Caco-2 (cell line): ENCODE data around the gene GRK5. TPM values are rescaled to one million over a fixed set of nuclear protein-coding genes. Genes with fewer than 3 reads are reported as not detected.

Experiments used
- BruUV-seq: library from RNA; stranded (reverse); fragments of 400-500 nt; replicated peaks from 2 replicates; lab custom pipeline; 2021; lab: Mats Ljungman, UMichigan
- CTCF ChIA-PET: fragments of 300-600 bp; sonication (Branson Sonifier 250); formaldehyde crosslinking; loops from one replicate; lab custom pipeline; 2022; ENCODE audit warnings: antibody characterized with exemption; lab: Charles Lee
- POLR2A ChIA-PET: fragments of 300-600 bp; sonication (Branson Sonifier 250); formaldehyde crosslinking; loops from one replicate; lab custom pipeline; 2022; ENCODE audit warnings: antibody characterized with exemption; lab: Charles Lee
- DNase-seq, 2 experiments: peaks; one replicate each; pipeline versions ENCODE4 v3.0.0 to v3.0.0-alpha.2; 2020 to 2022
- H3K27me3 ChIP-seq: replicated peaks from 2 replicates; pipeline ENCODE4 v1.6.0; 2011; ENCODE audit warnings: low read length; ENCODE audit not compliant: control insufficient read depth, insufficient read depth
- H3K36me3 ChIP-seq: 2 replicates; pipeline ENCODE4 v1.5.1; 2011; ENCODE audit warnings: low read length; ENCODE audit not compliant: control insufficient read depth, insufficient read depth
- H3K4me1 ChIP-seq: fragments of 250-450 bp; sonication (Bioruptor Pico); 2 replicates; pipeline ENCODE4 v1.5.1; 2020; ENCODE audit warnings: mild to moderate bottlenecking
- H3K4me3 ChIP-seq: 2 replicates; pipeline ENCODE4 v1.5.1; 2011; ENCODE audit warnings: low read depth, mild to moderate bottlenecking, control low read depth, low read length
- H3K9me3 ChIP-seq: fragments of 250-450 bp; sonication (Bioruptor Pico); 2 replicates; pipeline ENCODE4 v1.5.1; 2020; ENCODE audit warnings: mild to moderate bottlenecking, moderate library complexity
- H3K27ac Mint-ChIP-seq: one replicate; pipeline ENCODE4 v1.8.0; 2022; ENCODE audit warnings: mixed read lengths; ENCODE audit not compliant: unreplicated experiment
- H3K27me3 Mint-ChIP-seq: one replicate; pipeline ENCODE4 v1.8.0; 2022; ENCODE audit warnings: mixed read lengths; ENCODE audit not compliant: insufficient read depth, unreplicated experiment
- H3K36me3 Mint-ChIP-seq: one replicate; pipeline ENCODE4 v1.8.0; 2022; ENCODE audit warnings: mild to moderate bottlenecking, mixed read lengths; ENCODE audit not compliant: insufficient read depth, unreplicated experiment
- H3K4me1 Mint-ChIP-seq: one replicate; pipeline ENCODE4 v1.8.0; 2022; ENCODE audit warnings: low read depth, mixed read lengths; ENCODE audit not compliant: unreplicated experiment
- H3K4me3 Mint-ChIP-seq: one replicate; pipeline ENCODE4 v1.8.0; 2022; ENCODE audit warnings: mild to moderate bottlenecking, moderate library complexity, mixed read lengths; ENCODE audit not compliant: unreplicated experiment
- H3K9me3 Mint-ChIP-seq: one replicate; pipeline ENCODE4 v1.8.0; 2022; ENCODE audit warnings: mixed read lengths; ENCODE audit not compliant: unreplicated experiment
- intact Hi-C: fragments of 100-400 bp; cut with micrococcal nuclease; formaldehyde crosslinking; loops from one replicate; pipeline ENCODE4 v1.10.0; 2022; ENCODE audit not compliant: unreplicated experiment
- total RNA-seq: library from RNA; stranded (reverse); gene quantifications from 2 replicates; pipeline ENCODE4 v1.2.3, GENCODE V29; 2022
- TF ChIP-seq, protein P1 (sequence below), 2 experiments: fragments of 200-600 bp in 1 of 2; IDR thresholded peaks; 1 replicate in 1 of 2; 2 replicates in 1 of 2; pipeline versions ENCODE4 v1.5.1 to v1.8.0; 2011 to 2022; ENCODE audit warnings: antibody characterized with exemption in 1 of 2, control low read depth in 1 of 2, inconsistent platforms in 1 of 2, low read depth in 1 of 2, low read length in 1 of 2, mild to moderate bottlenecking in 1 of 2, moderate library complexity in 1 of 2; ENCODE audit not compliant: insufficient read depth in 1 of 2, severe bottlenecking in 1 of 2, unreplicated experiment in 1 of 2

GRK5 gene
- total RNA-seq, 1 experiment from 2014 or later, result 7.7 TPM

DNA sequence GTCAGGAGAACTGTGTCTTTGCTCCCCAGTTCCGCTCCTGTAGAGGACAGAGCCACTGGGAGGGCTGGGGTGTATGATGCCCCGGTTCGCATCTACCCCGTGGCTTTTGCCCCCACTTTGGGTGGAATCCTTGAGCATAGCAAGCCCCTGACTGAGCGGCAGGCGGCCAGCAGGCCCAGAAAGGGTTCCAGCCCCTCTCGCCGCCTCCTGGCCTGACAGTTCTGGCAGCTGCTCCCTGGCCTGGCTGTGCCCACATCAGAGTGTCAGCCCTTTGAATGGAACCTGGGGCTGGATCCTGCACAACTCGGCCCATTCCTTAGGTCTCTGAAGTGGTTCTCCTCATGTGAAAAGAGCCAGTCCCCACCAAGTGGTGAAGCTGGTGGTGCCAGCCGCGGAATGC lies 106.7 kb downstream of the GRK5 start:
- no peak overlapping the region for H3K4me3 ChIP-seq
- intact Hi-C loops, result loop anchor here (10.0 kb wide), 1 partner anchor 101 kb away; no protein-coding TSS in a partner anchor
- TF ChIP-seq, protein P1, sequence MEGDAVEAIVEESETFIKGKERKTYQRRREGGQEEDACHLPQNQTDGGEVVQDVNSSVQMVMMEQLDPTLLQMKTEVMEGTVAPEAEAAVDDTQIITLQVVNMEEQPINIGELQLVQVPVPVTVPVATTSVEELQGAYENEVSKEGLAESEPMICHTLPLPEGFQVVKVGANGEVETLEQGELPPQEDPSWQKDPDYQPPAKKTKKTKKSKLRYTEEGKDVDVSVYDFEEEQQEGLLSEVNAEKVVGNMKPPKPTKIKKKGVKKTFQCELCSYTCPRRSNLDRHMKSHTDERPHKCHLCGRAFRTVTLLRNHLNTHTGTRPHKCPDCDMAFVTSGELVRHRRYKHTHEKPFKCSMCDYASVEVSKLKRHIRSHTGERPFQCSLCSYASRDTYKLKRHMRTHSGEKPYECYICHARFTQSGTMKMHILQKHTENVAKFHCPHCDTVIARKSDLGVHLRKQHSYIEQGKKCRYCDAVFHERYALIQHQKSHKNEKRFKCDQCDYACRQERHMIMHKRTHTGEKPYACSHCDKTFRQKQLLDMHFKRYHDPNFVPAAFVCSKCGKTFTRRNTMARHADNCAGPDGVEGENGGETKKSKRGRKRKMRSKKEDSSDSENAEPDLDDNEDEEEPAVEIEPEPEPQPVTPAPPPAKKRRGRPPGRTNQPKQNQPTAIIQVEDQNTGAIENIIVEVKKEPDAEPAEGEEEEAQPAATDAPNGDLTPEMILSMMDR (IDR thresholded peaks at IDR 0.05; ENCODE audit: insufficient read depth in 1 of 2, low read depth in 1 of 2, low read length in 1 of 2, severe bottlenecking in 1 of 2, unreplicated experiment in 1 of 2), result no peak
- H3K27me3 ChIP-seq, result no peaks in the 10 kb centered on the region
- H3K27ac Mint-ChIP-seq, result no peak overlapping the region
- H3K9me3 ChIP-seq, result no peaks in the 10 kb centered on the region
- H3K27me3 Mint-ChIP-seq, result no peaks in the 10 kb centered on the region
- H3K9me3 Mint-ChIP-seq, result peaks cover 10% of the 10 kb centered on the region
- no peak for DNase-seq
- no peaks in the 10 kb centered on the region; the same call in 1 of the 2 replicates for H3K36me3 ChIP-seq
- H3K4me1 Mint-ChIP-seq, result peaks cover 40% of the 10 kb centered on the region
- H3K4me3 Mint-ChIP-seq, result no peak overlapping the region
- POLR2A ChIA-PET, result no interaction called here
- CTCF ChIA-PET, result no interaction called here
- peaks cover 47% of the 10 kb centered on the region for H3K4me1 ChIP-seq
- H3K36me3 Mint-ChIP-seq, result peaks cover 5% of the 10 kb centered on the region
- no TSS peak for BruUV-seq

- no peak for DNase-seq
- Histone ChIP-seq H3K4me1 (peaks cover 51% of the 10 kb centered on the region), H3K27me3 (no peaks in the 10 kb centered on the region), H3K36me3 (no peaks in the 10 kb centered on the region; the same call in 1 of the 2 replicates), H3K4me3 (no peak overlapping the region), H3K9me3 (no peaks in the 10 kb centered on the region)
- ChIA-PET CTCF (no interaction called here), POLR2A (no interaction called here)
- BruUV-seq, result no TSS peak
- Mint-ChIP-seq H3K36me3 (peaks cover 5% of the 10 kb centered on the region), H3K27me3 (no peaks in the 10 kb centered on the region), H3K9me3 (peaks cover 10% of the 10 kb centered on the region), H3K4me1 (peaks cover 44% of the 10 kb centered on the region), H3K27ac (no peak overlapping the region), H3K4me3 (no peak overlapping the region)
- intact Hi-C loops, result loop anchor here (10.0 kb wide), 1 partner anchor 100 kb away; no protein-coding TSS in a partner anchor
- TF ChIP-seq, protein P1 (IDR thresholded peaks at IDR 0.05; ENCODE audit: insufficient read depth in 1 of 2, low read depth in 1 of 2, low read length in 1 of 2, severe bottlenecking in 1 of 2, unreplicated experiment in 1 of 2), result no peak
These were observed 107.1 kb downstream of the GRK5 start for GRCh38 chr10:119314486-119314885.

GRCh38 chr10:119315128-119316001 lies 108.0 kb downstream of the GRK5 start:
- H3K4me1 Mint-ChIP-seq, result peaks cover 48% of the 10 kb centered on the region

More at GRCh38 chr10:119315128-119316001, 108.0 kb downstream of the GRK5 start:
- peak; percentile 56 to 66 for DNase-seq
- Histone ChIP-seq H3K36me3 (no peaks in the 10 kb centered on the region; the same call in 1 of the 2 replicates), H3K9me3 (no peaks in the 10 kb centered on the region), H3K4me1 (peaks cover 51% of the 10 kb centered on the region), H3K4me3 (no peak overlapping the region), H3K27me3 (no peaks in the 10 kb centered on the region)
- ChIA-PET POLR2A (no interaction called here), CTCF (interaction anchor here (1.0 kb wide), 1 partner anchor 116 kb away, joined by 3 read pairs; no protein-coding TSS in a partner anchor)
- TF ChIP-seq, protein P1 (IDR thresholded peaks at IDR 0.05; ENCODE audit: insufficient read depth in 1 of 2, low read depth in 1 of 2, low read length in 1 of 2, severe bottlenecking in 1 of 2, unreplicated experiment in 1 of 2), result no peak
- Mint-ChIP-seq H3K4me3 (no peak overlapping the region), H3K9me3 (peaks cover 10% of the 10 kb centered on the region), H3K27ac (peak overlapping the region; percentile 97), H3K36me3 (peaks cover 5% of the 10 kb centered on the region), H3K27me3 (no peaks in the 10 kb centered on the region)
- intact Hi-C loops, result loop anchor here (2.0 to 10.0 kb wide), 4 partner anchors 25 to 108 kb away; partner anchors contain the start of gene GRK5
- BruUV-seq, result no TSS peak
